Colonic mucosa (tissue), 4 donors: ENCODE measurements around the gene ITGAX. TPM values are rescaled to one million over a fixed set of nuclear protein-coding genes. Genes with fewer than 3 reads are reported as not detected.

Experiments used
- DNase-seq: peaks from one replicate; pipeline ENCODE4 v3.0.0-alpha.2; 2020
- H3K27ac ChIP-seq: fragments of 200-600 bp; one replicate; pipeline ENCODE4 v1.8.0; 2021
- H3K27me3 ChIP-seq: fragments of 200-600 bp; one replicate; pipeline ENCODE4 v1.8.0; 2021
- H3K36me3 ChIP-seq: fragments of 200-600 bp; one replicate; pipeline ENCODE4 v1.8.0; 2021
- H3K4me1 ChIP-seq: fragments of 200-600 bp; one replicate; pipeline ENCODE4 v1.8.0; 2021; ENCODE audit warnings: mild to moderate bottlenecking
- H3K4me3 ChIP-seq: fragments of 200-600 bp; one replicate; pipeline ENCODE4 v1.8.0; 2021
- H3K9ac ChIP-seq, 2 donors: one replicate each; pipeline ENCODE4 v1.7.0; 2013; ENCODE audit warnings: control low read depth in 2 of 2, low read depth in 2 of 2, low read length in 2 of 2
- H3K9me3 ChIP-seq: fragments of 200-600 bp; one replicate; pipeline ENCODE4 v1.8.0; 2021
- intact Hi-C: fragments of 100-400 bp; cut with DNase I; formaldehyde crosslinking; loops from one replicate; pipeline ENCODE4 v1.14.1; 2022
- total RNA-seq, 2 donors: library from RNA; stranded (reverse); fragmentation: NEBNext Ultra II Directional in 1 of 2; extraction: Animal tissue kit (Norgen Biotek cat#: 25700) in 1 of 2; gene quantifications; one replicate each; pipeline ENCODE4 v1.2.1, GENCODE V29; 2021
- TF ChIP-seq, protein P1 (sequence below): fragments of 200-600 bp; IDR thresholded peaks from one replicate; pipeline ENCODE4 v1.8.0; 2022; ENCODE audit warnings: antibody characterized with exemption, mild to moderate bottlenecking
- donor health status: healthy.
- donor health status: DM: no; HTN: no; CAD: no.
- donor health status: DM: no; HTN: no; CAD: no.

ITGAX gene
- total RNA-seq, 2 donors from 2014 or later: 1.4 to 5.9 TPM

DNA sequence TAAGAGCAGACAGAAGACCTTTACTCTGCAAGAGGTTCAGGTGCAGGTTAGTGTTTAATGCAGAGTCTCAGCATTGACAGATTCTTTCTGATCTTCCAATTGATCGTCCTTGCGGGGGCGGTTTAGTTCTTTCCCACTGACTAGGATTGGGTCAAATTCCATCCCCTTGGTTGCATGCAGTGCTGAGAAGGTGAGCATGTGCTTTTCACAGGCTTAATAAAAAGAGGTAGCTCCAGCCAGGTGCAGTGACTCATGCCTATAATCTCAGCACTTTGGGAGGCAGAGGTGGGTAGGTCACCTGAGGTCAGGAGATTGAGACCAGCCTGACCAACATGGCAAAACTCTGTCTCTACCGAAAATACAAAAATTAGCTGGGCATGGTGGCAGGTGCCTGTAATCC lies 30.7 kb downstream of the ITGAX start:
- H3K9ac ChIP-seq: no peak overlapping the region
- no peak overlapping the region for H3K4me3 ChIP-seq
- H3K4me1 ChIP-seq: no peaks in the 10 kb centered on the region
- no peaks in the 10 kb centered on the region for H3K36me3 ChIP-seq
- H3K27me3 ChIP-seq: no peaks in the 10 kb centered on the region
- no peak for DNase-seq
- TF ChIP-seq, protein P1, sequence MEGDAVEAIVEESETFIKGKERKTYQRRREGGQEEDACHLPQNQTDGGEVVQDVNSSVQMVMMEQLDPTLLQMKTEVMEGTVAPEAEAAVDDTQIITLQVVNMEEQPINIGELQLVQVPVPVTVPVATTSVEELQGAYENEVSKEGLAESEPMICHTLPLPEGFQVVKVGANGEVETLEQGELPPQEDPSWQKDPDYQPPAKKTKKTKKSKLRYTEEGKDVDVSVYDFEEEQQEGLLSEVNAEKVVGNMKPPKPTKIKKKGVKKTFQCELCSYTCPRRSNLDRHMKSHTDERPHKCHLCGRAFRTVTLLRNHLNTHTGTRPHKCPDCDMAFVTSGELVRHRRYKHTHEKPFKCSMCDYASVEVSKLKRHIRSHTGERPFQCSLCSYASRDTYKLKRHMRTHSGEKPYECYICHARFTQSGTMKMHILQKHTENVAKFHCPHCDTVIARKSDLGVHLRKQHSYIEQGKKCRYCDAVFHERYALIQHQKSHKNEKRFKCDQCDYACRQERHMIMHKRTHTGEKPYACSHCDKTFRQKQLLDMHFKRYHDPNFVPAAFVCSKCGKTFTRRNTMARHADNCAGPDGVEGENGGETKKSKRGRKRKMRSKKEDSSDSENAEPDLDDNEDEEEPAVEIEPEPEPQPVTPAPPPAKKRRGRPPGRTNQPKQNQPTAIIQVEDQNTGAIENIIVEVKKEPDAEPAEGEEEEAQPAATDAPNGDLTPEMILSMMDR: no peak
- intact Hi-C loops: no loop called here
- H3K9me3 ChIP-seq: no peaks in the 10 kb centered on the region
- no peak overlapping the region for H3K27ac ChIP-seq

DNA sequence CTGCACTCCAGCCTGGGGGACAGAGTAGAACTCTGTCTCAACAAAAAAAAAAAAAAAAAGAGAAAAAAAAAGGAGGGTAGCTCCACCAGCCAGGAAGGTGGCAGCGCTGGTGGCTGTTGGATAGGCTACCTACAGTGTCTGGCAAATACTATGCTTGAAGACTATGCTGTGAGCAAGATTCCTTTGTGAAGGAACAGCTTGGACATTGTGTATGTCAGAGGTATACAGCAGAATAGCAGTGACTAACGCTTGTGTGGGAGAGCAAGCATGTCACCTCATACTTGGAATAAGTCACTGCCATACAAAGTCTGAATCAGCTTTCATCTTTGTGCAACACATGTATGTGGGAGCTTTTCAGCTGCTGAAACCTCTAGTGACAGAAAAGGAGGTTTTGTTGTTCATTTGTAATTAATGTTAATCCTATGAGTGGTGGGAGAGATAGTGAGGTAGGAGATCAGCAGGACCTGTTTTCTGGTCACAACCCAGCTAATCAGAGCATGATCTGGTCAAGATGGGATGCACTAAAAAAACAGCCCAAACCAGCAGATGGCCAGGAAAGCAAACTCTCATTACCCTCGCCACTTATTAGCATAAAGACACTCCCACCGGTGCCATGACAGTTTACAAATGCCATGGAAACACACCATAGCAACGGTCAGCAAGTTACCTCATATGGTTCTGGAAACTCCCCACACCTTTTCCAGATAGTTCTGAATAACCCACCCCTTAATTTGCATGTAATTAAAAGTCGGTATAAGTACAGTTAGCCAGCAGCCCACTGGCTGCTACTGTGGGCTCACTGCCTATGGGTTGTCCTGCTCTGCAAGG lies 31.4 kb downstream of the ITGAX start:
- H3K9me3 ChIP-seq: no peaks in the 10 kb centered on the region
- no peak overlapping the region for H3K4me3 ChIP-seq
- H3K36me3 ChIP-seq: no peaks in the 10 kb centered on the region
- no peak overlapping the region for H3K27ac ChIP-seq
- intact Hi-C loops: no loop called here
- TF ChIP-seq, protein P1: no peak
- DNase-seq: no peak
- no peaks in the 10 kb centered on the region for H3K4me1 ChIP-seq
- H3K9ac ChIP-seq: no peak overlapping the region
- no peaks in the 10 kb centered on the region for H3K27me3 ChIP-seq

DNA sequence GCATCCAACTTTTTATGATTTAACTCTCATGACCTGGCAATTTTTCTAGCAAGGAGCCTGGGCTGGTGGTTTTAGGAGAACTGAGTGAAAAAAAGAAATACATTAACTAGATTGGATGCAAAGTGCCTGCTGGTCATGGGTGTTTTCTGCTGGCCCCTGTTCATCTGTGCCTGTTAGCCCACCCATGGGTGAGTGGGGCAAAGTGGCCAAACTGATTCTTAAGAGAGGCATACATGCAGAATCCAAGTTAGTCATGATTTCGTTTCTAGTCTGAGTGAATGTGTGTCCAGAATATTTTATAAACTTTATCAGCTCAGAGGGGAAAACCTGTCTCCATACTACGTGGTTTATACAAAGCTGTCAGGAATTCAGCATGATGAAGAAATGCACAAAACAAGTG lies 33.6 kb downstream of the ITGAX start:
- Histone ChIP-seq H3K9me3 (no peaks in the 10 kb centered on the region), H3K4me1 (no peaks in the 10 kb centered on the region), H3K4me3 (no peak overlapping the region), H3K27ac (no peak overlapping the region), H3K27me3 (no peaks in the 10 kb centered on the region), H3K9ac (no peak overlapping the region), H3K36me3 (no peaks in the 10 kb centered on the region)
- intact Hi-C loops: no loop called here
- TF ChIP-seq, protein P1: no peak
- DNase-seq: no peak

DNA sequence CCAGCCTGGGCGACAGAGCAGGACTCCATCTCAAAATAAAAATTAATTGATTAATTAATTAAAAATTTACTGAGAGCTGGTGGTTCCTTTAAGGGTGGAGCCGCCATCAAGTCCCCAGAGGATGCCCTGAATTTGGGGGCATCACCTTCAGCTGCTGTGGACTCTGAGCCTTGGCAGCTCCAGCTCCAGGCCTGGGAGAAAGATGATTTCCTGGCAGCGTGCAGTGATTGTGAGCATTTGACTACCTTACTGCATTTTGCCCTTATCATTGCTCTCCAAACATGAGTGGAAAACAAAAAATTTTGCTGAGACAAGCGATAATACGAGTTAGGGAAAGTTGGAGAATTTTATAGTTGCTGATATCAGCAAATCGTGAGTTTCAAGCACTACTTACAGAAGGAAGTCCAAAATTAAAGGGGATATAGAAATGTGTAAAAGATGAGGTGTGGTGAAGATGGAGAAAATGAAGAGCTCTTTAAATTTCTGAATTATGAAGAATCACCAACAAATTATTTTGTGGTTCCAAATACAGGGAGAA lies 35.6 kb downstream of the ITGAX start:
- intact Hi-C loops: no loop called here
- Histone ChIP-seq H3K27me3 (no peaks in the 10 kb centered on the region), H3K27ac (no peak overlapping the region), H3K9me3 (no peaks in the 10 kb centered on the region), H3K4me1 (no peaks in the 10 kb centered on the region), H3K4me3 (no peak overlapping the region), H3K9ac (no peak overlapping the region), H3K36me3 (no peaks in the 10 kb centered on the region)
- no peak for DNase-seq
- TF ChIP-seq, protein P1: no peak

DNA sequence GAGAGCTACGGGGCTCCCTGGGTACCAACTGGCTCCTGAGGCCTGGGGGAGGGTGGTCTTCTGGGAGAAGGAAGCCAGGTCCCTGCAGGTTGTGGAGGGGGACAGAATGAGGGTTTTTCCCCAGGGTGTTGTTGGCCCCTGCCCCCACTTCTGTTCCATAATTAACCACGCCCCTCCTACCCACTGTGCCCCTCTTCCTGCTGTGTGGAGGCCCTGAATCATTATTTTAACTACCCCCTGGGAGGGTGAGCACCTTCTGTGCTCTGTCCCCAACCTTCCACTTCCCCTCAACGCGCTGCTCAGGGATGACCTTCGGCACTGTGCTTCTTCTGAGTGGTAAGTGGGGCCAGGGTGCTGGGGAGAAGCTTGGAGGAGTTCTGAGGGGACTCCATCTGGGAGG lies 38.1 kb downstream of the ITGAX start, which contains the start of gene ITGAD:
Gene ITGAD (plus strand): TSS at position 280 of the 400 bp plus-strand sequence. CDS start 26 bp downstream, at position 306.
- Histone ChIP-seq H3K4me3 (no peak within 1 kb of the TSS), H3K27me3 (no peaks in the 10 kb centered on the region), H3K27ac (no peak within 1 kb of the TSS), H3K9me3 (no peaks in the 10 kb centered on the region), H3K9ac (no peak within 1 kb of the TSS), H3K36me3 (no peaks in the 10 kb centered on the region), H3K4me1 (no peaks in the 10 kb centered on the region)
- TF ChIP-seq, protein P1: no peak
- no peak for DNase-seq
- intact Hi-C loops: no loop called here
